HG02763 (cell line): Measurements from ENCODE around the gene PPP1R1A.

ENCODE experiments used
- ATAC-seq: cut with Tn5 transposase; IDR thresholded peaks from one replicate; pipeline ENCODE4 v1.9.1; 2021; ENCODE audit warnings: mild to moderate bottlenecking, moderate library complexity; ENCODE audit not compliant: unreplicated experiment

Gene PPP1R1A

DNA sequence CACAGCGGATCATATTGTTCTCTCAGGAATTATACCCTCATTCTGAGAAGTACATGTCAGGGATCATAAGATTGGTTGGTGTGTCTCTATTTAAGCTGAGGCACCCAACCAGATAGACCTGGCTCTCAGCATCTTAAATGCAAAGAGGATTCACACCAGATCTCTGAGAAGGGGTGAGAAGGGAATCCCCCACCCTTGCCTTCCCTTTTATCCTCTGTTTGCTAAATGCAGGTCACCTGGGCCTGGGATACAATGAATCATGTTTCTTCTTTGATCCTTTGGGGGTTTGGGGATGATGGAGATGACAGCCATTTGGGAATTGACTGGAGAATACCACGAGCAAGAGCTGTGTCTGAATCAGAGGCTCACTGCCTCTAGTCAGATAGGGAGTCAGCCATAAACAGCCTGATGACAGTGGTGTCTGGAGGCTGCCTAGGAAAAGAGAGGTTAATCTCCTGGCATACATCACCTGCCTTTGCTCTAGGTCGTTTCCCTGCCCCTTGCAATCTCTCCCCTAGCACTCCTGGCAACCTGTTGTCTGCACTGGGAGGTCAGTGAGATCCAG, 50.2 kb downstream of the PPP1R1A start:
- no peak for ATAC-seq

DNA sequence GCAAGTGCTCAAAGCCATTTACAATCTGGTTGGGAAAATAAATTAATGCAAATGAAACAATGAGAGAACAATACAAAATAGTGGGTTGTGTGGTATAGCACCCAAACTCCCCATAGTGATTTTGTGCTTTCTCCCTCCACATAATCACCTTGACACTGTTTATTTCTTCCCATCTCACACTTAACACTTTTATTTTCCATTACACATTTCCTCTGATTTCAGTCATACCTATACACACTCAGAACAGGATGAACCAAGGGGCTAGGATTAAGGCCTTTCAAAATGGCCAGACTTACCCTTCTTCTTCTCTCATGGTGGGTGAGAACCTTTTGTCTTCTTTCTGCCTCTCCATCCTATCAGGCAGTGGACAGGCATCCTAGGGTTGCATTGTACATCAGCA, 53.0 kb downstream of the PPP1R1A start:
- no peak for ATAC-seq

DNA sequence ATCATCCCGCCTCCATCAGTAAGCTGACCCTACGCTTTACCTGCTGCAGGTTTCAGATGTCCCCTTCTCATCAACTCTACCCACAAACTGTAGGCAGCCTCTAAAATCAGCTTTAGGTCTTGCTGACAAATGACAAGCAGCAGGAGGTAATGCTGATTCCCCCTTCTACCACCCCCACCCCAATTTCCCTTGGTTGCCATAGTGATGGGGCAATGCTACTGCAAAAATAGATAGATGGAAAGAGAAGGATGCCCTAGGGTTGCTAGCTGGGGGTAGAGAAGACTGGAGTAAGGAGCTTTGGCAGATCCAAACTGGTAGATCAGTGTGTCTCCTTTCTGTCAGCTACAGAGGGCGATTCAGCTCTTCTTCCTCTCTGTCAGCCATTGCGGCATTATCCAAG, 58.9 kb downstream of the PPP1R1A start:
- ATAC-seq = no peak
